ENCODE measurements around the gene SLC25A21.
"Not testable (repeated sequence)": the region's sequence is repeated elsewhere in the genome, so short reads cannot be mapped to it uniquely, and the experiment has no call there.

Gene SLC25A21

DNA sequence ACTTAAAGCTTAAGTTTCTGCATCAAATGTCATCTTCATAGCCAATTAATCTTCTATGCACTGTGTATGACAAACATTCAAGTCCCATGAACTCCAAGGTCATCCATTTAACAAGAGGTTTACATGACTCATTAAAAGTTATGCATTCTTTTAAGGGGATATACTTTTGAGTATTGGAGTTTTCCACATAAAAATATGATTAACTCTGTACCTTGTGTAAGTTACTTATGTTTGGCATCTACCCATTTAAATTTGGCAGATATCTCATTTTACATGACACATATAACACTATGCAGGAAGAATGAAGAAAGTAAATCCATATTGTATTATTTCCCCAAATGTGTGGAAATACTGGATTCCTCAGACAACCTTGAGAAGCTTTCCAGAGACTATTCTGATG, 270.5 kb downstream of the SLC25A21 start:
- TF ChIP-seq GATA1 (IDR thresholded peaks at IDR 0.05; ENCODE audit: low read depth, low read length) (no peak), POLR2A (IDR thresholded peaks at IDR 0.05; ENCODE audit: low read length) (no peak)
- no peak for DNase-seq

DNA sequence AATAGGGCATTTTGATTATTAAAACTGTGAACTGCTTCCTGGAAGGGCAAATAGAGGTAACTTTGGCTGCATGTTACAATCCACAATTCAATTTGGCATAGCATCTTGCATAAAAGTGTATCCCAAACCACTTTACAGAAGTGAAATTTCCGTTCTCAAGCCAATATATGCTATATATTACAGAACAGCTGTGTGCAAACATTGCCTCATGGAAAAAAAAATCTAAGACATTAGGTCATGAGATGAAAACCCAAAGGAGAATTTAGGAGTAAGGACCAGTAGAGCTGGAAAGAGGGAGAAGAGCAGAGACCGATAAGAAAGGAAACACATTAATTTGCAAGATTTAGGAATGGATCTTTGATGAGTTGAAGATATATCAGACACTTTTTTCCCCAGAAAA, 271.6 kb downstream of the SLC25A21 start:
- no peak for DNase-seq
- TF ChIP-seq POLR2A (IDR thresholded peaks at IDR 0.05; ENCODE audit: low read length) (no peak), GATA1 (IDR thresholded peaks at IDR 0.05; ENCODE audit: low read depth, low read length) (no peak)

DNA sequence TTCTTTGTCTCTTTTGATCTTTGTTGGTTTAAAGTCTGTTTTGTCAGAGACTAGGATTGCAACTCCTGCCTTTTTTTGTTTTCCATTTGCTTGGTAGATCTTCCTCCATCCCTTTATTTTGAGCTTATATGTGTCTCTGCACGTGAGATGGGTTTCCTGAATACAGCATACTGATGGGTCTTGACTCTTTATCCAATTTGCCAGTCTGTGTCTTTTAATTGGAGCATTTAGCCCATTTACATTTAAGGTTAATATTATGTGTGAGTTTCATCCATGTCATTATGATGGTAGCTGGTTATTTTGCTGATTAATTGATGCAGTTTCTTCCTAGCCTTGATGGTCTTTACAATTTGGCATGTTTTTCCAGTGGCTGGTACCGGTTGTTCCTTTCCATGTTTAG, 276.1 kb downstream of the SLC25A21 start:
- not testable (repeated sequence) for DNase-seq

DNA sequence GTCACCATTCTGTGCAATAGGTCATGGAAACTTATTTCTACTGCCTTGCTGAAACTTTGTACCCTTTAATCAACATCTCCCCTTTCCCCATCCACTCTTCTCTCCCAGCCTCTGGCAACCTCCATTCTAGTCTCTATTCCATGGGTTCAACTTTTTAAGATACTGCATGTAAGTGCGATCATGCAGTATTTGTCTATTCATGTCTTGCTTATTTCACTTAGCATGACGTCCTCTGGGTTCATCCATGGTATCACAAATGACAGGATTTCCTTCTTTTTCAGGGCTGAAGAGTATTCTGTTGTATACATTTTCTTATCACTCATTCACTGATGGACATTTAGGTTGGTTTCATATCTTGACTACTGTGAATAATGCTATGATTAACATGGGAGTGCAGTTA, 288.4 kb downstream of the SLC25A21 start:
- no peak for DNase-seq
- no peak for TF ChIP-seq GATA1 (IDR thresholded peaks at IDR 0.05; ENCODE audit: low read depth, low read length)
- no peak for TF ChIP-seq POLR2A (IDR thresholded peaks at IDR 0.05; ENCODE audit: low read length)

DNA sequence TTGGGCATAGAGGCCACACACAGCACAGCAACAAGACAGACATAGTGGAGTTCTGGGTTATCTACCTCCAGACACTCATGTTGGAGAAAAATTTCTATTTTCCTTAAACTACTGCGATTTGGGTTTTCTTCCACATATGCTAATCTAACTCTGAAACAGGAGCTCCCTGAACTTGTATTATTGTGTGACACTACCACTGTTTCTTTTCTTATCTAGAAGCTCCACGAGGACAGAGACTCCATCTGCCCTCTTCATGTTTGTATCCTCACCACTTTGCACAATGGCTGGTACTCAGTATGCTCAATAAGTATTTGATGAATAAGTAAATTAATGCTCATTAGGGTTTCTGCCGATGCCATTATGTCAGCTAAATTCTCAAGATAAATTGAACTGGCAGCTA, 292.1 kb downstream of the SLC25A21 start:
- no peak for TF ChIP-seq POLR2A (IDR thresholded peaks at IDR 0.05; ENCODE audit: low read length)
- no peak for TF ChIP-seq GATA1 (IDR thresholded peaks at IDR 0.05; ENCODE audit: low read depth, low read length)
- DNase-seq: peak; percentile 6 to 36

DNA sequence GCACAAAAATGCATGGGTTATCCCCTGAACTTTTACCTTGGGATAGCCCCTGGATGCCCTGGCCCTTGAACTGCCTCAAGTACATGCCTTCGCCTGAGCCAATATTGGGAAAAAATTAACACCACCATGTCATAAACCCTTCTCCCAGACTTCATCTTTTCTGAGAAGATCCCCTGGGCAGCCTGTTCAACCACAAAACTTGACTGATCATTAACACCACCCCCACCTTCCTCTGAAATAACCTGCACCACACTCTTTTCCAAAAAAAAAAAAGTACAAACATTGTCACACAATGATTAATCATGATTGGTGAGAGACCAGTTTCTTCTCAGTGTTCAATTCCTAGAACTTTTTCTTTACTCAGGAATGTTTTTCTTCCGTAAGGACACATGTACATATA, 292.8 kb downstream of the SLC25A21 start:
- no peak for DNase-seq
- TF ChIP-seq POLR2A (IDR thresholded peaks at IDR 0.05; ENCODE audit: low read length) (no peak), GATA1 (IDR thresholded peaks at IDR 0.05; ENCODE audit: low read depth, low read length) (no peak)

DNA sequence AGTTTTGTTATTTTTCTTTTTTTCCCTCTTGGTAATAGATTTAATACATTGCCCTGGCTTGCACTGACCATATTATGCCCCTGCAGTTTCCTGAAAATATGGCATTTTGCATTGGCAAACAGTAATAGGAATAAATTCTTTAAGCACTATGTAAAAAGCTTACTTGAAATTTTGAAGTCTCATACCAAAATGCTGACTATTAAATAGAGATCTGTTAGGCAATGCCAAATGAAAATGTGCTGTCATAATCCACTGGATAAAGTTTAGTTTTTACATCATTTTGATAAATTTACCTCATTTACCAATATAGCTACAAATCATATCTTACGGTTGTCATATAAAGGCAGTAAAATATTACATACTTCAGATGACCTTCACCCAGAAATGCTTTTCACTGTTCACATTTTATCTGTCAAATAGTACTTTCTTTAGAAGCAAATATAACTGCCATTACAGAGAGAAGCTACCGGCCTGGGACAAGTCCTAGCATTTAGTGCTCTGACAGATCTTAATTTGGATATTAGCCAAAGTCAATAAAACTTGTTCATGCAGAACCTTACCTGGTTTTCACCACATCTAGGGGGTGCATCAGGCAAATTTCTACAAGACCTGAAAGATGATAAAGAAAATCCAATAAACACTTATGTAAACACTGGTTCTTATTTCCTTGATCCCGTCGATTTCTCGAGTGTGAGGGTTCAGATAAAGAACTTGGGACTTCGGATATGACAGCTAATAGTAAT, 297.8 kb downstream of the SLC25A21 start:
- DNase-seq: no peak
- TF ChIP-seq GATA1 (IDR thresholded peaks at IDR 0.05; ENCODE audit: low read depth, low read length): no peak
- TF ChIP-seq POLR2A (IDR thresholded peaks at IDR 0.05; ENCODE audit: low read length): no peak

DNA sequence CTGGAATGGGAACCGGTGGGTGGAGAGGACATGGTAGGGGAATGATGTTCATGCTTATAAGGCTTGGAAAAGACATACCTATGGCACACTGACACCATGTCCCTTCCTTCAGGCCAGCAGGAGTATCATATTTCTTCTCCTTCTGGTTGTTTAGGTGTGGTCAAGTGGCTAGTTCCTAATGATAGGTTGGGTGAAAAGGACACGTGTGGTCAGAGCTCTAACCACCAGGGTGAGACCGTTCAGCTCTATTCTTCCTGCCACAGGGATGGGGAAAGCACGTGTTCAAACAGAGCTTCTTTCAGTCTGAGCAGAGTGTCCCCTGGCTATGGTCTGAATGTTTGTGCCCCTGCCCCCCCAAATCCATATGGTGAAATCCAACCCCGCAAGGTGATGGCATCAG, 301.6 kb downstream of the SLC25A21 start:
- no peak for DNase-seq
- TF ChIP-seq POLR2A (IDR thresholded peaks at IDR 0.05; ENCODE audit: low read length) (no peak), GATA1 (IDR thresholded peaks at IDR 0.05; ENCODE audit: low read depth, low read length) (no peak)

DNA sequence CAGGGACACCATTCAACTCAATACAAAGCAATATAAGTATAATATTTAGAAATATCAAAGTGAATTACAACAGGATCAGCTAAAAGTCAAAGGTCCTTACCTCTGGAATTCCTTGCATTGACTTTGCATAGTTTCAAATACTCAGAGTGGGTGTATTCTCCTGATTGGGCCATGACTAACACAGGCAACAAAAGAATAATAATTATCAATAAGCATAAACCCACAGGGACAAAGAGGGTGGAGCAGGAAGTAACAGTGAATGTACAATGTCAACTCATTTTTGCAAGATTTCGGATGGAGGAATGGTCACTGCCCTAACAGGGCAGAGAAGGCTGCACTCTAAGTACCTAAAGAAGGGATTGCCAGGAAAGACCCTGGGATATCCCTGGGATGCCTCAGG, 303.3 kb downstream of the SLC25A21 start:
- no peak for DNase-seq
- TF ChIP-seq GATA1 (IDR thresholded peaks at IDR 0.05; ENCODE audit: low read depth, low read length): no peak
- no peak for TF ChIP-seq POLR2A (IDR thresholded peaks at IDR 0.05; ENCODE audit: low read length)

DNA sequence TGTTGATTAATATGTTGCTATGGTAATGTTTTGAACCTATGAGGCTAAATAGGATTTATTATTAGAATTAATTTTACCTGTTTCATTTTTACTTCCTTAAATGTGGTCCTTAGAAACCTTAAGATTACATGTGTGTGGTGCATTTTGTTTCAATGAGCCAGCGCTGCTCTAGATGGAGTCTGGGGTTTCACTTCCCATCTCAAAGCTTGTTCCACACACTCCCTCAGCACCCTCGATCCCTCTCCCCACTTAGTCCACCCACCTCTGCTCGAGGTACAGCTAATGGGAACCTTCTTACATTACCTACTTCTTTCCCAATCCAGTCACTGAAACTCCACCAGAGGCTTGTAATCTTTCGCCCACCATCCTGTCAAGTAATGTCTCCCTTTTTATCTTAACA, 305.5 kb downstream of the SLC25A21 start:
- TF ChIP-seq GATA1 (IDR thresholded peaks at IDR 0.05; ENCODE audit: low read depth, low read length) (no peak), POLR2A (IDR thresholded peaks at IDR 0.05; ENCODE audit: low read length) (no peak)

DNA sequence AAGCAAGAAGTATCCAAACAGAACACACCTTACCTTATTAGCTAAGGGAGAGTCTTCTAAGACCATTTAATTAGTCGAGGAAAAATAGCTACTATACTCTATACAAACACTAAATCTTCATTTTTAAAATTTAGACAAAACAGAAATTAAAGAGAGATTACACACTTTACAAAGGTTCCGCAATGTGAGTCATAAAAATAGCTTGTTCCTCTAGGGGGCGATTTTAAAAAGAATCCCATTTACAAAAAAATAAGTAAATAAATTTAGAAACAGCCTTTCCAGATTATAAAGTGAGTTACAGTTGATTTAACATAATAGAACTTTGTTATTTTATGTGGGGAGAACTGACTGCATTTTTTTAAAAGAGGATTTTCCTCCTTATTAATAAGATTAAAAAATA, 309.1 kb downstream of the SLC25A21 start:
- no peak for DNase-seq
- TF ChIP-seq GATA1 (IDR thresholded peaks at IDR 0.05; ENCODE audit: low read depth, low read length): no peak

More for the DNA sequence above, 305.5 kb downstream of the SLC25A21 start:
- no peak for DNase-seq

DNA sequence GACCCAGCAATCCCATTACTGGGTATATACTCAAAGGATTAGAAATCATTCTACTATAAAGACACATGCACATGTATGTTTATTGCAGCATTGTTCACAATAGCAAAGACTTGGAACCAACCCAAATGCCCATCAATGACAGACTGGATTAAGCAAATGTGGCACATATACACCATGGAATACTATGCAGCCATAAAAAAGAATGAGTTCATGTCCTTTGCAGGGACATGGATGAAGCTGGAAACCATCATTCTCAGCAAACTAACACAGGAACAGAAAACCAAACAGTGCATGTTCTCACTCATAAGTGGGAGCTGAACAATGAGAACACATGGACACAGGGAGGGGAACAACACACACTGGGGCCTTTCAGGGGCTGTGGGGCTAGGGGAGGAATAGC, 310.2 kb downstream of the SLC25A21 start:
- not testable (repeated sequence) for DNase-seq

DNA sequence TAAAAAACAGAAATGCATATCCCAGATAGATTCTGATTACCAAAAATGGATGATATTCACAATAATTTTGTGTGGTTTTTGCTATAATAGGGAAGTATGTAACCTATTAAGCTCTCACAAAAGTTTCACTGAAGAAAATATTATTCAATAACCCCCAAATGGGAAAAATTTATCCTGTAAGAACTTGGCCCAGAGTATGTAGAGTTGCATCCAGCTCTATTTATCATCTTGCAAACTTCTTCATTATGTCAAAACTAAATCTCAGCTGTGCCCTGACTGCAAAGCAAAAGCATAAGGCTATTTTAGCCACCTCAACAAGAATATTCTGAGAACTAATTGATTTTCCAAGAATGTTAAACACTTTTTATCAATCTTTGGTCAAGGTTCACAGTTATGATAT, 311.6 kb downstream of the SLC25A21 start:
- DNase-seq: no peak
- no peak for TF ChIP-seq POLR2A (IDR thresholded peaks at IDR 0.05; ENCODE audit: low read length)
- TF ChIP-seq GATA1 (IDR thresholded peaks at IDR 0.05; ENCODE audit: low read depth, low read length): no peak

DNA sequence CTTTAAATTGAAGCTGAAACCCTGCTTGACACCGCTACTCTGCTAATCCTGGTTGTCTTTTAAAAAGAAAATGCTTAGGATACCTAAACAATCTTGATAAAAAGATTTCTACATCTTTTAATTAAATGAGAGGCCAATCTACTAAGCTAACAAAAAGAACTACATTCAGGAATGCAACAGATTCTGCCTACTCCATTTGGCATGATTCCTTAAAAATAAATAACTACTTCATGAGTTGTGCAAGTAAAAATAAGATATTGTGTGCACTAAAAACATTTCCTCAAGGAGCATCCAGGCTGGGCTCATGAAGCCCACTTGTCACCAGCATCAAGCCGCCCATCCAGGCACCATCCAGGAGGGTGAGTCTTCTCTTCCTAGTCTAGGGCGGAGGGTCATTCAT, 313.3 kb downstream of the SLC25A21 start:
- no peak for DNase-seq
- no peak for TF ChIP-seq POLR2A (IDR thresholded peaks at IDR 0.05; ENCODE audit: low read length)
- no peak for TF ChIP-seq GATA1 (IDR thresholded peaks at IDR 0.05; ENCODE audit: low read depth, low read length)

DNA sequence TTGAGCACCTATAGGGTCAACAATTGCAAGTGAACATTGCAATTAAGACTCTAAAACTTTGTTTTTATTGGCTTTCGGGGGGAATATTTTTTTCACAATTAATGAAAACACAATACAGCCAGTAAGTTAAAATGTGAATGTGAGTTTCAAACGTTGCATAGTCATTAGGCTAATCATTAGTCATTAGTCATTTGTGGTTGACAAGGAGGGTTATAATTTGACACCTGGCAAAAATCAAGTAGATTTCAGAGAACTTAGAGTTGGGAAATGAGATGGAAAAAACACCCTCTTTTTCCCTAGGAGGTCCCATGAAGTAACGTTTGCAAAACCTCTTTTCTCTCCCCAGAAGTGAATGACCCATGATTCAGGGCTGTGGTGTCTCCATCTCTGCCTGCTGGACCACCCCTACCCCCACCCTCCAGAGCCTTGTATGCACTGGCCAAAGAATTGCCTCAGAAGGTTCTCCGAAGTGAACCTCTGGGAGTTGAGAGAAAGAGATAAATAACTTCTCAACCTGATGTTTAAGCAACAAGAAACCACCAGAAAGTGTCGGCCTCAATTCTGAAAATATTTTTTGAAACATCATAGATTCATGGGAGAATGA, 314.5 kb downstream of the SLC25A21 start:
- no peak for DNase-seq
- TF ChIP-seq GATA1 (IDR thresholded peaks at IDR 0.05; ENCODE audit: low read depth, low read length) (no peak), POLR2A (IDR thresholded peaks at IDR 0.05; ENCODE audit: low read length) (no peak)
